NCI-H2029 treated with DMSO at 0.1 percent for 48 hours (cell line): ENCODE data around the gene GEMIN7.

Experiments
- DNase-seq: peaks from one replicate; lab custom pipeline; 2025; lab: John Stamatoyannopoulos, UW

GEMIN7 gene

DNA sequence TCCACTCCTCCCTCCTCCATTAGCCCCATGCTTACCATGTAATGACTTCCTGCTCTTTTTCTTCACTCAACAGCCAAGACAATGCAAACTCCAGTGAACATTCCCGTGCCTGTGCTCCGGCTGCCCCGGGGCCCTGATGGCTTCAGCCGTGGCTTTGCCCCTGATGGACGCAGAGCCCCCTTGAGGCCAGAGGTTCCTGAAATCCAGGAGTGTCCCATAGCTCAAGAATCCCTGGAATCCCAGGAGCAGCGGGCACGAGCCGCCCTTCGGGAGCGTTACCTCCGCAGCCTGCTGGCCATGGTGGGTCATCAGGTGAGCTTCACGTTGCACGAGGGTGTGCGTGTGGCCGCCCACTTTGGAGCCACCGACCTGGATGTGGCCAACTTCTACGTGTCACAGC is 11.0 kb downstream of the GEMIN7 start:
- DNase-seq = no peak

DNA sequence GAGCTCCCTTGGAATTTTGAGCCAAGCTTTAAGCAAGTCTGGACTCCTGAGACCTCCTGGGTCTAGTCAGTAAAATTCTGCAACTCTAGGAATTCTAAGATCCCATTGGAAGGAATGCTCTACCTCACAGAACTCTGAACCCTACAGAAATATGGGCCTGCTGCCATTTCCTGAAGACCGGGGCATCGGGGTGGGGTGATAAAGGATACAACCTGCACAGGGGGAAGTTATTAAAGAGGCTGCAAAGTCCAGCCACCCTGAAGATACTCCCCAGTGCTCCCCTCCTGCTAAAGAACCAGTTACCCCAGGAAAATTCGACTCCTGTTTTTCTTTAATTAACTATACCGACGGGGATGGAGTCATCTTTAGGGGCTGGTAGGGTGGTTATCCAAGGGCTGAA is 11.5 kb downstream of the GEMIN7 start:
- DNase-seq = no peak

DNA sequence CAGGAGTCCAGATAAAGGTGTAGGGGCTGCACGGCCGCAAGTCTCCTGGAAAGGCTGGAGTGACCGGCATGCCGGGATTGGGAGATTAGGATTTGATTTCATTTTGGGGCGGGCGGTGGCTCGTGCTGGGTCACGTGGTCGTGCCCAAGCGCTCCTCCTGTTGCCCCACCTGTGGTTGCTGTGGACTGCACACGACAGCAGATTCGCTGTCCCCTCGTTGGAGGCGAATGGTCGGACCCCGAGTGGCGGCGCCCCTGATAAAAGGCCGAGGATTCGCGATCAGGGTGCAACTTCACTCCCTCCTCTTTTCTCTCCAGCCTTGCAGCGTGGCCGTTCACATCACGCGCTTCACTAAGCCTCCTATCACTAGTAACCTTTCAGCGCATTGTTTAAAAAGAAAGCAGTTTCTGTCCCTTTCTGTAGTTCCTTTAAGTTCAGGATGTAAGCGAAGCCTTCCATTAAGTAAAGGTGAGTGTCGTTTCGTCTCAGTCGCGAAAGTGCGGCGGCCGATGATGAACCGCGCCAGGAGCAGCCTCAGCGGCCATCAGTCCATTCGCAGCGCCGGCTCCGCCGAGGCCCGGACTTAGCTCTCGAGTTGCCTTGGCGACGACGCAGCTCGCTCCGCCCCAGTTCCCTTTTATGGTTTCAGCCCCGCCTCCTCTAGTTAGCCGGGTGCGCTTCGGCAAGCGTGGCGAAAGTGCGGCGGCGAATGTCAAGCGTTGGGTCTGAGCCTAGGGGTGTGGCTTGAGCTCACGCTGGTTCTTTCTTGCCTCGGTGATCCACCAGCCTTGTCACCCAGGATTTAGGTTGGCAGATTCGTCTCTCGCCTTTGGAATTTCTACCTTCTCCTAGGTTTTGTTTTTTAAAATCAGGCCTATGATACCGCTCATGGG is 12.2 kb downstream of the GEMIN7 start:
- peak; percentile 93 for DNase-seq

DNA sequence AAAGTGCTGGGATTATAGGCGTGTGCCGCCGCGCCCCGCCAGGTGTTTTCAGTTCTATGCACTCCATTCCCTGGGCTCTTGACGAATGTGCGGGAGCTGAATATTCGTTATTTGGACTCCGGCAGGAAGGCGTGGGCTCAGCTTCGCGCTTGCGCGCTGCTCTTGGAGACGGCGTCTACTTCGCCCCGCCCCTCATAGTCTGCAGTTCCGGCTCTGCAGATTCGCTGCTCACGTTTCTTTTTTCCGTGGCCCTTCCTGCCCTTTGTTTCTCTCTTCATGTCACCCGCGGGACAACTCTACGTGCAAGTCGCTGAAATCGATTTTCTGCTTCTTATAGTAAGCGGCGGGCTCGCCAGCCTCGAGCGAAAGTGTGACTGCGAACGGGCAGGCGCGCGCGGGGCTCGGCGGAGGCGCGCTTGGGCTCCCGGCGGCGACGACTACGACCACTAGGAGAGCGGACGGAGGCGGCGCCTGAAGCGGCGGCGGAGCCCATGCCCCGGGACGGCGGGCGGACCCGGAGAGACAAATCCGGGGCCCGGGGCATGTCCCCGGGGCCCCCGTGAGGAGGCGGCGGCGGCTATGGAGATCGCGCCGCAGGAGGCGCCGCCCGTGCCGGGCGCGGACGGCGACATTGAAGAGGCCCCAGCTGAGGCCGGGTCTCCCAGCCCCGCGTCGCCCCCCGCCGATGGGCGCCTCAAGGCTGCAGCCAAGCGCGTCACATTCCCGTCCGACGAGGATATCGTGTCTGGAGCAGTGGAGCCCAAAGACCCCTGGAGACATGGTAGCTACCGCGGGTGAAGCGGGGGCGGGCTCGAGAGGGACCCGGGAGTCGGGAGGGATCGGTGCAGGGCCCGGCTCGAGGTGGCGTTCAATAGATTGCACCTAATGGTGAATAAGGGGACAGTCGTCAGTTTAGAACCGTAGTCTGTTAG is 14.0 kb downstream of the GEMIN7 start, which contains the start of gene PPP1R37:
Gene PPP1R37, plus strand, starts transcription at position 433 of the 932 bp plus-strand sequence. Its CDS starts 147 bp downstream, at position 580.
- peak; percentile 87 for DNase-seq

DNA sequence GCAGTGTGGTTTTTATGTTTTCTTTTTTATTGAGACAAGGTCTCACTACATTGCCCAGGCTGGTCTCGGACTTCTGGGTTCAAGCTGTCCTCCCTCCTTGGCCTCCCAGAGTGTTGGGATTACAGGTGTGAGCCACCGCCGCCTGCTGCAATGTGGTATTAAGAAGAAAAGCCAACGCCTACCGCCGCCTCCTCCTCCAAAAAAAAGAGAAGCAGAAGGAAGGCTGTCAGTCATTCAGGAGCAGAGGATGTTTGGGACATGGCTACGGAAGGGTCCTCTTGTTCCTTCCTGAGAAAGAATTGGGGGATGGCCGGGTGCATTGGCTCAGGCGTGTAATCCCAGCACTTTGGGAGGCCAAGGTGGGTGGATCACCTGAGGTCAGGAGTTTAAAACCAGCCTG is 15.1 kb downstream of the GEMIN7 start:
- DNase-seq = no peak

- DNase-seq = no peak
Observed at GRCh38 chr19:45094707-45095106, 15.6 kb downstream of the GEMIN7 start.

DNA sequence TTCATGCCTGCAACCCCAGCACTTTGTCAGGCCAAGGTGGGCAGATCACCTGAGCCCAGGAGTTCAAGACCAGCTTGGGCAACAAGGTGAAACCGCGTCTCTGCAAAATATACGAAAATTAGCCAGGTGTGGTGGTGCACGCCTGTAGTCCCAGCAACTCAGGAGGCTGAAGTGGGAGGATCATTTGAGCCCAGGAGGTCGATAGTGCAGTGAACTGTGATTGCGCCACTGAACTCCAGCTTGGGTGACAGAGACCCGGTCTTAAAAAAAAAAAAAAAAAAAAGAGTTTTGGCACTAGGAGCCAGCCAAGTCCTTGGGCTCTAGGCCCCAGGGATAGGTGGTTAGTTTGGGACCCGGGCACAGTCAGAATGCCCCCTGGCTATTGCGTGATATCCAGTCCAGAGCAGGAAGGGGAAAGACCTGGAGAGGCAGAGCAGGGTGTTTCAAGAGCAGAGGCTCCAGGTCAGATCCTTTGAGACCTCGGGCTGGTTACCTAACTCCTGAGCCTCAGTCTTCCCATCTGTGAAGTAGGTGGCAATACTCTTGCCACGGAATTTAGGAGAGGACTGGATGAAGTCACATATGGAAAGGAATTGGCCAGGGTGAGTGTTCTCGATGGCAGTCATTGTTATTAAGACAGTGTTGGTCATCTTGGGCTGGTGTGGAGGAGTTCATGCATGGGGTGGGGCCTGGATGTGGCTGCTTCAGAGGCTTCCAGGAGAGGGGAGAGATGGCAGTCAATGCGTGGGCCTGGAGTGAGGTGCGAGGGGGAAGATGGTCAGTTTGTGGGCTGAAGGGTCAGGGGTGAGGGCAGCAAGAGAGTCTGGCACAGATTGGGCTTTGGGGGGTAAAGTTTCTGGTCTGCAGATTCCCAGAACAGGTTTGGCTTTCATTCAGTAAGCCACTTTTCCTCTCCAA is 16.7 kb downstream of the GEMIN7 start:
- no peak for DNase-seq

DNA sequence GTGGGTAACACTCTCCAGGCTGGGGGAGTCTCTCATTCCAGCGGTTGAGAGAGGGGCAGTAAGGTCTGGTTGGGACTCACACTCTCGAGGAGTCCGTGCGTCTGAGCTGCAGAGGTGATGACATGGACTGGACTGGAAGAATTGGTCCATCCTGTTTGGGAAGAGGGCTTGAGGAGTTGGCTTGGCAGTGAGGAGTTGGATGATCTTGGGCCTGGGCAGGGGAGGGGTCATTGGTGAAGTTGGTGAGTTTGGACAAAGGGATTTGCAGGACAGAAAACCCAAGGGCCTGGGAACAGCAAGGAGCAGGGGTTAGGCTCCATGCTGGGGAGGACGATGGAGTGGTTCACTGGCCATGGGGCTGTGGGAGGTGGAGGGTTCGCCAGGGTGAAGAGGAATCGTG is 17.6 kb downstream of the GEMIN7 start:
- no peak for DNase-seq

DNA sequence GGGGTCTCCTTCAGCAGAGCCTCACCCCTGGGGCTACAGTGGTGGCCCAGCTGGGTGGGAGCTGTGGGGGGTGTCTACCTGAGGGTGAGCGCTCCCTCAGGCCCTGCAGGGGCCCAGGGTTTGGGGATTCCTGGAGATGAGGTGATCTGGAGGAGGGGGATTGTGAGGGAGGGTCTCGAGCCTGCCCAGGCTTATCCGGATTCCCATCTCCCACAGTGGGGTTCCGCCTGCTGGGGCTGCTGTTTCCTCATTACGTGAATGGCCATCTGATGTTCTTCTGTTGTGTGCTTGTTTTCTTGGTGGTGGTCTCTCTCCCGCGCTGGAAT is 18.4 kb downstream of the GEMIN7 start:
- no peak for DNase-seq

DNA sequence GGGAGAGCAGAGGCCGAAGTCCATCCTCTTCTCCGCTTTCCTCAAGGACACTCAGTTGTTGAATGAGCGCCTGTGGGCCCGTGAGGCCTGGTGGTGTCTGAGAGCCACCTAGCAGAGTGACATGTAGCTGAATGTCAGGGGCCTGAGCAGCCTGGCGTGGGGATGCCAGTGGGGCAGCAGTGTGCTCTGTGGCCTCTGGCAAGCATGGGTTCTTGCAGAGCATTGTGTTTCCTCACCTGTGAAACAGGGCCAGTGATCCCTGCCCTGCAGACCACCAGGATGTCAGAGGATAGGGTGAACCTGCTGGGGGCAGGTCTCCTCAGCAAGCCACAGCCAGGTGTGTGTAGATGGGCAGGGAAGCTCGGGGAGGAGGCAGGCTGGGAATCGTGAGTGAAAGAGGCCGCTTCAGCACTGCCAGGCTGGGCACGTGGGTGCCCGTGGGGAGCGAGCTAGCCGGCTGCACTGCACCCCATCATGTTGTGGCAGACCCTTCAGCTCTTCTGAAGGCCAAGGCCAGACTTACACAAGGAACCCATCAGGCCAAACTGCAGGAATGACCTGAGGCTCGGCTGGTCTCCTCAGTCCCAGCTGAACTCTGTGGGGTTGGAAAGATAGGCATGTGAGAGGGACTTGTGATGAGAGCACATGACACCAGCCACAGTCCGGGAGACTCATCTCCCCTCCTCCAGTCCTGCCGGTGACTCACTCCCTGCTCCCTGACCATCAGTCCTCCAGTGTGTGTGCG is 18.9 kb downstream of the GEMIN7 start:
- DNase-seq = no peak

DNA sequence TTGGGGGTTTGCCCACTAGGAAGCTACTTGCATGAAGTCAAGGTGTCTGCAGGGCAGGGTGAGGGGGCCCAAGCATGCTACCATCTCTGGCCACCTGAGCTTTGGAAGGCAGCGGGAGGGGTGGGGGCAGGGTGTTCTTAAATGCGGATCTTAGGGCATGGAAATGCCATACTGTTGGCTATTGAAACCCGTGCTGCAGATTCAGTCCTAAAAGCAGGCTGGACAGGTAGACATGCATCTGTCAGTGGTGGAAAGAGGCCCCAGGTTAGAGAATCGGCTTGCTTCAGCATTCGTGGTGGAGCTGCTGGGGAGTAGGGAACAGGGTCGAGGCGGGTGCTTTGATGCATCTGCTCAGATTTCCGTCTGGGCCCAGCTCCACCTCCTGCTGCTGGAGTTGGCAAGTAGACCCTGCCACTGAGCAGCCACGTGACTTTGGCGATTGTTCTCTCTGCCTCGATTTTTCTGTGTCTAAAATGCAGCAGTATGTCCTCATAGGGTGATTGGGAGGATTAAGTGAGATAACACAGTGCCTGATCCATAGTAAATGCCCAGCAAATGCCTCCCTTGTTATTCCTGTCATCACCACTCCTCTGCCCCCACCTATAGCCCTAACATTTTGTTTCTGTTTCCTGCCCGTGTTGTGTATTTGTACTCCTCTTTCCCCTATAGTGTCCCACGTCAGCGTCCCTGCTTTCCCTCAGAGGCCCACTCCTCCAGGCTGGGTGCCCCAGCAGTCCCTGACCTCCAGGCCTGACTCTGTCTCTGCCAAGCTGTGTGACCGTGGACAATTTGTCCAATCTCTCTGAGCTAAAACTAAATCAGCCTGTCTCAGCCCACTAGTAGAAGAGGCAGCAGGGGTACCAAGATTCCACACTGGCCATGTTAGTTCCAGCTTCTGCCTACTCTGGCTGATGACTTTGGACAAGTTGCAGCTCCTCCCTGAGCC is 19.7 kb downstream of the GEMIN7 start:
- DNase-seq = peak; percentile 69

DNA sequence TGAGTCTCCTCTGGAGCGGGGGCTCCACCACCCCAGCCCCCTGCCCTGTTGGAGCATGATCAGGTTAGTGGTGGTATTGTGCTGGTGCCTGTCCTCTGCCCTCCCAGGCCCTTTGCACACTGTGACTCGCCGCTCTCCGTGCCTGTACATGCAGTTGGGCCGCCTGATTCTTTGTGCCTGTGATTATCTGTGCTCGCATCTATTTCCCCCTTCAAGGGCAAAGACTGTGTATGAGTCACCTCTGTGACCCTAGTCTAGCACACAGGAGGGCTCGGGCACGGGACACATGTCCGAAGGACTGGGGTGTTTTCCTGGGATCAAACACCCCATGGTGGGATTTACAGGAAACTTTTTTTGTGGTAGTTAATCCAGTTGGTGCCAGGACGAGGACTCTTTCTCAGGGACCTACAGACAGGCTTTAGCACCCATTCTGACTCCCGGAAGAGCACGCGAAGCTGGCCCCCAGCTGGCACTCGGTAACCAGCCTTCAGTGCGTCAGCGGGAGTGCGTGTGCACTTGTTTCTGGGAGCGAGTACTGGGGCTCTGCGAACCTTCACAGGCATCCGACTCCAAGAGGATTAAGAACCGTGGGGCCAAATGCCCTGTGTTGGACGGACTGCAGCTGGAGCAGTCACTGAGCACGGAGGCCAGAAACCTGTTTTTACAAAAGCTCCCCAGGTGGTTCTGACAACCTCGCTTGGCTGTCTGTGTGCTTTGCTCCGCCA is 20.6 kb downstream of the GEMIN7 start:
- DNase-seq = no peak

DNA sequence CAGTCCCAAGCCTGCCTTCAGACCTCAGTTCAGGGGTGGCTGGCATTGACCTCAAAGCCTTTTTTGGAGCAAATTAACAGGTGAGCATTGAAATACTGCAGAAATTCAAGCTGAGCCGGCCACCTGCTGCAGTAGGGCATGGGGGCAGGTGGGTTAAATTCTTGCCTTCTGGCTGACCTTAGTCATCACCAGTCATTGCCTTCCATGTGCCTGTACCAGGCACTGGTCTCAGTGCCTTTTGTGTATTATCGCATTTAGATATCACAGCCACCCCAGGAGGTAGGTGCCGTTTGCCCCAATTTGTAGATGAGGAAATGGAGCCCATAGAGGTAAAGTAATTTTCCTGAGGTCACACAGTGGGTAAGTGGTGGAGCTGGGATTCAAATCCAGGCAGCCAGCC is 21.1 kb downstream of the GEMIN7 start:
- DNase-seq = no peak

GRCh38 chr19:45100846-45101252 is 21.8 kb downstream of the GEMIN7 start:
- no peak for DNase-seq

- DNase-seq = no peak
Observed at GRCh38 chr19:45101806-45102205, 22.7 kb downstream of the GEMIN7 start.

GRCh38 chr19:45102481-45102880 is 23.4 kb downstream of the GEMIN7 start:
- no peak for DNase-seq

DNA sequence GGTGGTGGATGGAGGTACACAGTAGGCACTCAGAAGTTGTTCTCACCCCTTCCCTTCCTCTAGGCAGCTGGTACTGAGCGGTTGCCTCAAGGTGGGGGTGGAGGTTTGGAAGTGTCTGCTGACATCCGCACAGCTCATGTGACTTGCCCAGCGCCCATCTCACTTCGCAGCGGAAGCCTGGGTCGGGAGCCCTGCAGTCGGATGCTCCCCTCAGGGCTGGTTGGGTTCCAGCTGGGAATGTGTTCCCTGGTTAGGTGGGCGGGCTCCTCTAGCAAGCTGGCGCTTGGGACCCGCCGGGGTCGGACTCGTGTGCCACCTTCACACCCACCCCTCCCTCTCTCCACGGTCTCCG is 24.1 kb downstream of the GEMIN7 start:
- DNase-seq = no peak

DNA sequence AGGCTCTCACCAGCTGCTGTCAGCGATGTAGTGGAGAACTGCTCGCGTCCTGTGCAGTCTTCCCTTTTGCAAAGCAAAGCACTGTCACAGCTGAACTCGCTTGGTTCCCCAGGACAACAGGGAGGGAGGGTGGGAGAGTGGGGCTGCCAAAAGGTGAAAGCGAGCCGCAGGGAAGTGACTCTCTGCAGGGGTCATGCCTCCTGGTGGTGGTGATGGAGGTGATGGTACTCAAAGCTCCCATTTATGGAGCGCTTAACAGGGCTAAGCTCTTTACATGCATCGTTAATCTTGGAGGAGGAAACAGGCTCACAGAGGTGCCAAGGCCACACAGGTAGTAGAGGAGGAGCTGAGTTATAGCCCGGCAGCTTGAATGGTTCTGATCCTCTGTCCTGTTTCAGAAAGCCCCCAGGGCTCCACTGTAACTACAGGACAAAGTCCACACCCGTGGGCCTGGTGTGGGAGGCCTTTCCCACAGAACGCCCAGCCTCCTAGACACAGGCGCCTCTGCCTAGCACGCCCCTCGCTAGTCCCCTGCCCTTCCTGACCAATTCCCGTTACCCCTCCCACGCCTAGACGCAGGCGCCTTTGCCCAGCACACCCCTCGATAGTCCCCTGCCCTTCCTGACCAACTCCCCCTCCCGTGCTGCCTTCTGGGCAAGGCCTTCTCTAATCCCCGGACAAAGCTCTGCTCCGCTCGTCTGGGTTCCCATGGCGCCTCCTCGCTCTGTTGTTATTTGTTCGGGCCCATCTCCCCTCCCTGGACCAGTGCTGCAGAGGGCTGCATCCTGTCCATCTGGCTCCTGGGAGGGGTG is 24.7 kb downstream of the GEMIN7 start:
- DNase-seq = peak; percentile 64
